ENCODE data around the gene SORCS2.

Gene SORCS2

DNA sequence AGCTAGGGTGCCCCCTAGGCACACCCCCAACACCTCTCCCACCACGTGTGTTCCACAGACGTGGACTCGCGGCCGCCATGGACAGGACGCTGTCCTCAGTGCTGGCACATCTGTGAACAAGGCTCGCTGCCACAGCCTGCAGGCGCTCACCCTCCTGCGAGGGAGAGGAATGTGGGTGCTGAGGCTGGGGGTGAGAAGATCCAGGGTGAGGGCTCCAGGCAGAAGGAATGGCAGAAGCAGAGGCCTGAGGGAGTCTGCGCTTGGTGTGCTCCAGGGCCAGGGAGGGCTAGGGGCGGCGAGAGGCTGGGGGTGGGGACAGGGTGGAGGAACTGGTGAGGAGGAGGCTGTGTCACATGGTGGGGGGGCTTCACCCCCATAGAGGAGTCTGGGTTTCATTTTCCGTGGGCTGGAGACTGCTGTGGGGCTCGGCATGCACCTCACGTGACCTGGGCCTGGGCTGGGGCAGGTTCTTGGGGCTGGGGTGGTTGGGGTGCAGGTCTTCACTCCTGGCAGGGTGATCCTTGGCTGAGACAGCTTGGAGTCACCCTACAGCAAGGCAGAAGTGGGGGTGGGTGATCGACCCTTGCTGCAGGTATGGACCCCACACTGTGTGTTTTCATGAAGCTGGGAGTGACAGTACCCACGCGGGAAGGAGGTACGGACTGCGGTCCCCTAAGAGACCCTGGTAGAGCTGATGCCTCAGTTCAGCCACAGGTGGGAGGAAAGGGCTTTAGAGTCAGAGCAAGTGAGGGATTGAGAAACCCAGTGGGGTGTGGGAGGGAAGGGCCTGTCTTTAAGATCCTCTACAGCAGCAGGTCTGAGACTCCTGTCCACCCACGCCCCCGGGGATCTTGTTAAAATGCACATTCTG, 138.7 kb downstream of the SORCS2 start:
- Mint-ChIP-seq H3K36me3 (no peaks in the 10 kb centered on the region), H3K9me3 (no peaks in the 10 kb centered on the region), H3K4me3 (no peak overlapping the region), H3K4me1 (no peaks in the 10 kb centered on the region), H3K27me3 (peaks cover 9% of the 10 kb centered on the region), H3K27ac (no peak overlapping the region)
- ATAC-seq, result no peak

GRCh38 chr4:7331682-7332000, 139.3 kb downstream of the SORCS2 start:
- Mint-ChIP-seq H3K4me3 (no peak overlapping the region), H3K9me3 (no peaks in the 10 kb centered on the region), H3K4me1 (no peaks in the 10 kb centered on the region), H3K27ac (no peak overlapping the region), H3K27me3 (peaks cover 9% of the 10 kb centered on the region), H3K36me3 (no peaks in the 10 kb centered on the region)
- ATAC-seq, result no peak

DNA sequence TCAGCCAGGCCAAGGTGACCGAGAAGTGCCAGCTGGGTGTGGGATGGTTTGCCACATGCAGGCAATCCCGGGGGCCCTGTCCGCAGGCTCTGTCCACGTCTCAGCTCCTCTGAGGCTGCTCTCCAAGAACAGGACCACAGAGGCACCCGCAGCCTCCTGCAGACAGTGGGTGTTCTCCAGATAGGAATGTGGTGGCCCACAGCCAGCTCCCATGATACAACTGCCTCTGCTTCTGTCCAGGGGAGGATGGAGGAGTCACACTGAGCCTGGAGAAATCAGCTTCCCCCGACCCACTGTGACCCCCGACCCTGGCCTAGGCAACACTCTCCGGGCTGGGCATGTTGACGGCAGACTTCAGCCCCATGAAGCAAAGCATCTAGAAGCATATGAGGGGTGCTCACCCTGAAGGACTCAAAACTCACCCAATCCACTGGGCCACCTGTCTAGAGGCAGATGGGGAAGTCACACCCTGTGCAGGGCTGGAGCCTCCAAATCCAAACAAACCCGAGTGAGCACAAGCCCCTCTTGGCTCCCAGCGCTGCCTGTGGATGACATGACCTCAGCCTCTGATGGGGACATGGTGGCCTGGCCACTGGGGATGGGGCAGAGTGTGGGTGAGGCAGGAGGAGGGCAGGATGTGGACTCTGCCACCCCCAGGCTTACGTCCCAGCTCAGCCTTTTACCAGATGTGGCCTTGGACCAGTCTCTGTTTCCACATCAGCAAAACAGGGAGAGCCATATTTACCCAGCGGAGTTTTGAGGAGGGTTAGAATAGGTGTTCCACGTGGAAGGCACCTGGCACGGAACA, 140.1 kb downstream of the SORCS2 start:
- Mint-ChIP-seq H3K27ac (no peak overlapping the region), H3K27me3 (peaks cover 2% of the 10 kb centered on the region), H3K4me1 (no peaks in the 10 kb centered on the region), H3K36me3 (no peaks in the 10 kb centered on the region), H3K4me3 (no peak overlapping the region), H3K9me3 (no peaks in the 10 kb centered on the region)
- ATAC-seq, result no peak

- Mint-ChIP-seq H3K9me3 (peaks cover 4% of the 10 kb centered on the region), H3K27me3 (no peaks in the 10 kb centered on the region), H3K4me3 (no peak overlapping the region), H3K4me1 (no peaks in the 10 kb centered on the region), H3K36me3 (no peaks in the 10 kb centered on the region), H3K27ac (no peak overlapping the region)
- ATAC-seq, result no peak
These were observed 140.9 kb downstream of the SORCS2 start for GRCh38 chr4:7333024-7333780.

DNA sequence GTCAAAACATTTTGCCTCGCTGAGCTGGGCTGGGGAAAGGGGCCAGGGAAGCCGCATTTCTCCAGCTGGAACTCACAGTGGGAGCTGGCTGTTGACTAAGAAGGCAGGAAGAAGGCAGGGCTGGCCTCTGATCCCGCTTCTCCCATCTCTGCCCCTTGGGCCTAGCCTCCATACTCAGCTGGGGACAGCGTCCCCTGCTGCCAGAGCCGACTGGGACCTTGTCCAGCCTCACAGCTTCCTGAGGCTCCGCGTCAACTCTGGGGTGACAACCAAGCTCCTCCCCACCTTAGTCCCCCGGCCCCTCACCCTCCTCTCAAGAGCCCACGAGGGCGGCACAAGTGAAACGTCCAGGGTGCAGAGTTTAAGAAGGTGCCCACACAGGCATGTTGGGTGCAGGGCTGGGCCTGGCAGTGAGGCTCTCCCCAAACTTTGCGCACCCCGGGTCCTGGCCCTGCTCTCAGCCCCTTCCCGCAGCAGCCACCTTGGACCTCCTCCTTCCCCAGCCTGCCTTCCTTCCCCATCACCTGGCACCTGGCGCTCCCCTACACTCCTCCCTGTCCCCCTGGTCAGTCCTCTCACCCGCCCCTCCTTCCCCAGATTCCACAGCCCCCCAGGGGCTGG, 141.6 kb downstream of the SORCS2 start:
- Mint-ChIP-seq H3K36me3 (no peaks in the 10 kb centered on the region), H3K27me3 (no peaks in the 10 kb centered on the region), H3K4me3 (no peak overlapping the region), H3K4me1 (no peaks in the 10 kb centered on the region), H3K9me3 (peaks cover 5% of the 10 kb centered on the region), H3K27ac (no peak overlapping the region)
- no peak for ATAC-seq

DNA sequence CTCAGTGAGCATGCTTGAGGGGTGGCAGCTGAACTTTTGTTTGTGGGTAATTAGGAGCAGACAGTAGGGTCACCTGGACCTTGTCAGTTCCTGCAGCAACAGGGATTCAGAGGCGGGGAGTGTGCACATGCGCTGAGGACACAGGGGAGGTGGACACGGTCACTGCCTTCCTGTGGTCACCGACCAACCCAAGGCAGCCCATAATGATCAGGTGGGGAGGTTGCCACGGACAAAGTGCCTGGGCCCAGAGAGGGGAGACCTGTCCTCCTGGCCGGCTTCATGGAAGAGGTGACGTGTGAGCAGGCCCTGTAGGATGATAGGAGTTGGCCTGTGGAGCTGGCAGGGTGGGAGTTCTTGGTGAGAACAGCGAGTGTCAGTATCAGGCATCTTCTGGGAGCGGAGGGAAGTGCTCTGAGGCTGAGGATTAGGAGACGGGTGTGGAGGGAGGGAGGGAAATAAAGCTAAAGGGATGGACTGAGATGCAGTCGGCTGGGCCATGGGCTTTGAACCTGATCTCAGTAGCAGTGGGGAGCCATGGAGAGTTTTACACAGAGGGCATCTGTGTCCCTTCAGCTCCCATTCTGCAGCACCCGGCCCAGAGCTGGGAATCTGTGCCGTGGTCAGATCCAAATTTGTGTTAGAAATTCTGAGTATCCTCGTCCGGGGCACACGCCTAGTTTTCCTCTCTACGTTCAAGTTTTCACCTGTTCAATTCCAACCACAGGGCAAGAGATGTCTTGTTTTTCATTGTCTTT, 142.4 kb downstream of the SORCS2 start:
- Mint-ChIP-seq H3K27ac (no peak overlapping the region), H3K4me1 (no peaks in the 10 kb centered on the region), H3K27me3 (no peaks in the 10 kb centered on the region), H3K4me3 (no peak overlapping the region), H3K9me3 (peaks cover 5% of the 10 kb centered on the region), H3K36me3 (no peaks in the 10 kb centered on the region)
- ATAC-seq, result no peak

- Mint-ChIP-seq H3K9me3 (peaks cover 5% of the 10 kb centered on the region), H3K27me3 (no peaks in the 10 kb centered on the region), H3K27ac (no peak overlapping the region), H3K36me3 (no peaks in the 10 kb centered on the region), H3K4me1 (no peaks in the 10 kb centered on the region), H3K4me3 (no peak overlapping the region)
- no peak for ATAC-seq
These were observed 143.2 kb downstream of the SORCS2 start for GRCh38 chr4:7335344-7336066.

GRCh38 chr4:7336067-7336569, 143.8 kb downstream of the SORCS2 start:
- H3K36me3 Mint-ChIP-seq, result no peaks in the 10 kb centered on the region
- no peak overlapping the region for H3K4me3 Mint-ChIP-seq
- peaks cover 5% of the 10 kb centered on the region for H3K9me3 Mint-ChIP-seq
- no peaks in the 10 kb centered on the region for H3K27me3 Mint-ChIP-seq
- H3K4me1 Mint-ChIP-seq, result no peaks in the 10 kb centered on the region
- ATAC-seq, result no peak
- H3K27ac Mint-ChIP-seq, result no peak overlapping the region

DNA sequence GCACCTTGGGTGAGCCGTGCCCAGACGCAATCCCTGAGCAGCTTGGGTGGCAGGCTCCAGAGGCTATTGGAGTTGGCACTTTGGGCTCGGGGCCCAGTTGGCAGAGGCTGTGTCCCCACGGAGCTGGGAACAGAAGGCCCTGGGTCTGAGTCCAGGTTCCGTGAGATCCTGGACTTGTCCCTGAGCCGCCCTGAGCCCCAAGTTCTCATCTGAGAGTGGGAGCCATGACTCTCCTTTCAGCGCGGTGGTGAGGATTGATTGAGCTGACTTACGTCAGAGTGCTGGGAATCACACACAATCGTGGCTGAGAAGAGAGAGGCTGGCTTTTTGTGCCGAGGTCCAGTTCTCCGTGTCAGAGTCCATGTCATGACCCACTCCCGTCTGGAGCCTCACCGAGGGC, 144.4 kb downstream of the SORCS2 start:
- H3K9me3 Mint-ChIP-seq, result peaks cover 7% of the 10 kb centered on the region
- H3K27ac Mint-ChIP-seq, result no peak overlapping the region
- ATAC-seq, result no peak
- H3K27me3 Mint-ChIP-seq, result no peaks in the 10 kb centered on the region
- no peaks in the 10 kb centered on the region for H3K36me3 Mint-ChIP-seq
- H3K4me1 Mint-ChIP-seq, result no peaks in the 10 kb centered on the region
- no peak overlapping the region for H3K4me3 Mint-ChIP-seq

GRCh38 chr4:7337196-7338058, 145.1 kb downstream of the SORCS2 start:
- no peak overlapping the region for H3K27ac Mint-ChIP-seq
- H3K4me3 Mint-ChIP-seq, result no peak overlapping the region
- peaks cover 11% of the 10 kb centered on the region for H3K9me3 Mint-ChIP-seq
- H3K36me3 Mint-ChIP-seq, result no peaks in the 10 kb centered on the region
- no peaks in the 10 kb centered on the region for H3K27me3 Mint-ChIP-seq
- ATAC-seq, result no peak
- no peaks in the 10 kb centered on the region for H3K4me1 Mint-ChIP-seq

- H3K27ac Mint-ChIP-seq, result no peak overlapping the region
- H3K4me3 Mint-ChIP-seq, result no peak overlapping the region
- H3K36me3 Mint-ChIP-seq, result no peaks in the 10 kb centered on the region
- peaks cover 11% of the 10 kb centered on the region for H3K9me3 Mint-ChIP-seq
- H3K4me1 Mint-ChIP-seq, result no peaks in the 10 kb centered on the region
- no peaks in the 10 kb centered on the region for H3K27me3 Mint-ChIP-seq
- ATAC-seq, result no peak
These were observed 145.7 kb downstream of the SORCS2 start for GRCh38 chr4:7338059-7338452.

GRCh38 chr4:7338876-7339623, 146.7 kb downstream of the SORCS2 start:
- H3K9me3 Mint-ChIP-seq, result peaks cover 11% of the 10 kb centered on the region
- no peak for ATAC-seq
- H3K4me1 Mint-ChIP-seq, result no peaks in the 10 kb centered on the region
- no peaks in the 10 kb centered on the region for H3K36me3 Mint-ChIP-seq
- H3K27me3 Mint-ChIP-seq, result no peaks in the 10 kb centered on the region
- no peak overlapping the region for H3K27ac Mint-ChIP-seq
- H3K4me3 Mint-ChIP-seq, result no peak overlapping the region
